Panc1 (cell line): ENCODE data around the gene INPP4B. TPM values are rescaled to one million over a fixed set of nuclear protein-coding genes. Genes with fewer than 3 reads are reported as not detected.

Source experiments
- ATAC-seq: fragments of 200-7000 bp; cut with Tn5 transposase; 2 replicates; pipeline ENCODE4 v1.9.1; 2020; ENCODE audit warnings: mild to moderate bottlenecking, moderate library complexity
- BruUV-seq: library from RNA; stranded (reverse); fragments of 400-500 nt; replicated peaks from 2 replicates; lab custom pipeline; 2021; lab: Mats Ljungman, UMichigan
- CTCF ChIA-PET: fragments of 300-600 bp; sonication (Branson Sonifier 250); formaldehyde crosslinking; loops from one replicate; lab custom pipeline; 2022; ENCODE audit warnings: antibody characterized with exemption; lab: Charles Lee
- POLR2A ChIA-PET: fragments of 300-600 bp; sonication (Branson Sonifier 250); formaldehyde crosslinking; loops from one replicate; lab custom pipeline; 2022; ENCODE audit warnings: antibody characterized with exemption; lab: Charles Lee
- DNase-seq: peaks from one replicate; pipeline ENCODE4 v3.0.0-alpha.2; 2010; ENCODE audit warnings: low read depth, low spot score
- H3K27ac ChIP-seq: 2 replicates; pipeline ENCODE4 v1.5.1; 2011; ENCODE audit warnings: mild to moderate bottlenecking, low read length, inconsistent platforms
- H3K27me3 ChIP-seq: fragments of 200-500 bp; sonication (Bioruptor generic); 2 replicates; pipeline ENCODE4 v1.6.0; 2014; ENCODE audit warnings: low read length, inconsistent platforms; ENCODE audit not compliant: control insufficient read depth, insufficient read depth
- H3K36me3 ChIP-seq: fragments of 200-500 bp; sonication (Bioruptor generic); 2 replicates; pipeline ENCODE4 v1.5.1; 2014; ENCODE audit warnings: inconsistent platforms, mild to moderate bottlenecking, low read length, moderate library complexity; ENCODE audit not compliant: control insufficient read depth, insufficient read depth
- H3K4me1 ChIP-seq: 2 replicates; pipeline ENCODE4 v1.5.1; 2011; ENCODE audit warnings: inconsistent platforms, mild to moderate bottlenecking, low read length, moderate library complexity; ENCODE audit not compliant: control insufficient read depth, insufficient read depth
- H3K4me3 ChIP-seq, 2 experiments: 2 replicates each; pipeline ENCODE4 v1.5.1; 2011 to 2012; ENCODE audit warnings: low read depth in 2 of 2, low read length in 2 of 2, mild to moderate bottlenecking in 2 of 2, inconsistent platforms in 1 of 2, moderate library complexity in 1 of 2
- H3K9me3 ChIP-seq: fragments of 200-500 bp; sonication (Bioruptor generic); 2 replicates; pipeline ENCODE4 v1.5.1; 2014; ENCODE audit warnings: low read depth, mild to moderate bottlenecking, inconsistent platforms, low read length, moderate library complexity; ENCODE audit not compliant: control insufficient read depth, insufficient read depth
- CTCF ChIP-seq: fragments of 450-650 bp; IDR thresholded peaks from 2 replicates; pipeline ENCODE4 v1.5.1; 2017; ENCODE audit warnings: mild to moderate bottlenecking
- POLR2AphosphoS5 ChIP-seq: IDR thresholded peaks from 2 replicates; pipeline ENCODE4 v1.6.1; 2012; ENCODE audit warnings: mild to moderate bottlenecking, low read depth, low read length, moderate library complexity
- REST ChIP-seq, 2 experiments: IDR thresholded peaks; 2 replicates each; pipeline ENCODE4 v1.6.1; 2011 to 2012; ENCODE audit warnings: low read depth in 2 of 2, control low read depth in 1 of 2, low read length in 1 of 2, mild to moderate bottlenecking in 1 of 2, moderate library complexity in 1 of 2; ENCODE audit not compliant: insufficient read depth in 1 of 2
- SIN3A ChIP-seq: IDR thresholded peaks from 2 replicates; pipeline ENCODE4 v1.6.1; 2012; ENCODE audit warnings: low read depth, mild to moderate bottlenecking, low read length, moderate library complexity, borderline replicate concordance; ENCODE audit not compliant: insufficient read depth
- TCF7L2 ChIP-seq: IDR thresholded peaks from 2 replicates; pipeline ENCODE4 v1.6.1; 2011; ENCODE audit warnings: mild to moderate bottlenecking, low read depth, low read length, inconsistent platforms
- in situ Hi-C: cut with HindIII; loops from 2 replicates; pipeline ENCODE4 v1.10.0; 2016; ENCODE audit warnings: low sequenced_read_pairs, low pct_unique_long_range_greater_than_20kb
- intact Hi-C: fragments of 100-400 bp; cut with micrococcal nuclease; formaldehyde crosslinking; loops from one replicate; pipeline ENCODE4 v1.10.0; 2022; ENCODE audit not compliant: unreplicated experiment
- total RNA-seq: library from RNA; stranded (reverse); gene quantifications from one replicate; pipeline ENCODE4 v1.2.1, GENCODE V29; 2021; ENCODE audit not compliant: unreplicated experiment

Gene INPP4B
- total RNA-seq, 1 experiment from 2014 or later = 4.5 TPM

- no peak for TF ChIP-seq SIN3A
- TF ChIP-seq REST (IDR thresholded peaks at IDR 0.05; ENCODE audit: insufficient read depth in 1 of 2, low read depth in 2 of 2, low read length in 1 of 2) = no peak
- no peak for TF ChIP-seq TCF7L2
- TF ChIP-seq POLR2AphosphoS5 = no peak
- no peak for TF ChIP-seq CTCF
- DNase-seq = no peak
- in situ Hi-C loops (no loop called here), intact Hi-C loops (no loop called here)
- Histone ChIP-seq H3K27me3 (no peaks in the 10 kb centered on the region), H3K9me3 (no peaks in the 10 kb centered on the region), H3K4me3 (no peak overlapping the region), H3K27ac (no peak overlapping the region), H3K36me3 (no peaks in the 10 kb centered on the region), H3K4me1 (no peaks in the 10 kb centered on the region)
- CTCF ChIA-PET = no interaction called here
- POLR2A ChIA-PET = no interaction called here
- no TSS peak for BruUV-seq
- no peak for ATAC-seq
Measured at GRCh38 chr4:142532054-142532453, 314.0 kb downstream of the INPP4B start.

GRCh38 chr4:142530728-142531127 lies 315.4 kb downstream of the INPP4B start:
- in situ Hi-C loops = no loop called here
- no peak for TF ChIP-seq POLR2AphosphoS5
- TF ChIP-seq CTCF = no peak
- Histone ChIP-seq H3K27ac (no peak overlapping the region), H3K36me3 (no peaks in the 10 kb centered on the region), H3K4me3 (no peak overlapping the region), H3K9me3 (no peaks in the 10 kb centered on the region), H3K4me1 (no peaks in the 10 kb centered on the region), H3K27me3 (no peaks in the 10 kb centered on the region)
- ChIA-PET POLR2A (no interaction called here), CTCF (no interaction called here)
- intact Hi-C loops = no loop called here
- DNase-seq (no peak), ATAC-seq (no peak)
- no TSS peak for BruUV-seq

- no peak for DNase-seq
- Histone ChIP-seq H3K9me3 (no peaks in the 10 kb centered on the region), H3K27ac (no peak overlapping the region), H3K4me3 (no peak overlapping the region), H3K4me1 (no peaks in the 10 kb centered on the region), H3K27me3 (no peaks in the 10 kb centered on the region), H3K36me3 (no peaks in the 10 kb centered on the region)
- in situ Hi-C loops (no loop called here), intact Hi-C loops (no loop called here)
- TF ChIP-seq CTCF (no peak), POLR2AphosphoS5 (no peak), REST (IDR thresholded peaks at IDR 0.05; ENCODE audit: insufficient read depth in 1 of 2, low read depth in 2 of 2, low read length in 1 of 2) (no peak), TCF7L2 (no peak), SIN3A (no peak)
- ATAC-seq = no peak
- POLR2A ChIA-PET = no interaction called here
- BruUV-seq = no TSS peak
- CTCF ChIA-PET = no interaction called here
Measured at GRCh38 chr4:142528433-142528832, 317.7 kb downstream of the INPP4B start.
